Right cardiac atrium (tissue), 5 donors: ENCODE data around the gene BPIFA2. TPM values are rescaled to one million over a fixed set of nuclear protein-coding genes. Genes with fewer than 3 reads are reported as not detected.

Experiments
- ATAC-seq, 2 donors: fragments of 200-7000 bp; cut with Tn5 transposase; one replicate each; pipeline versions ENCODE4 v1.8.0 to v1.9.1; 2020; ENCODE audit warnings: moderate library complexity in 2 of 2, mild to moderate bottlenecking in 1 of 2
- DNase-seq, 3 donors: peaks; one replicate each; pipeline ENCODE4 v3.0.0-alpha.2; 2020
- H3K27ac ChIP-seq: one replicate; pipeline ENCODE4 v1.5.1; 2013; ENCODE audit warnings: mild to moderate bottlenecking, low read length, control low read depth, moderate library complexity
- H3K27me3 ChIP-seq: one replicate; pipeline ENCODE4 v1.6.1; 2013; ENCODE audit not compliant: control insufficient read depth, insufficient read depth
- H3K4me1 ChIP-seq: one replicate; pipeline ENCODE4 v1.6.1; 2013; ENCODE audit warnings: low read length; ENCODE audit not compliant: control insufficient read depth, insufficient read depth
- H3K4me3 ChIP-seq: one replicate; pipeline ENCODE4 v1.5.1; 2013; ENCODE audit warnings: low read length, control low read depth
- H3K9me3 ChIP-seq: one replicate; pipeline ENCODE4 v1.6.1; 2013; ENCODE audit warnings: low read length; ENCODE audit not compliant: control insufficient read depth
- WGBS: extraction: QIAGEN DNeasy Blood & Tissue Kit; methylation state at CpG from one replicate; pipeline ENCODE4 v1.1.7; 2013; 5-methylcytosine and 5-hydroxymethylcytosine counted together
- intact Hi-C, 4 donors: fragments of 100-400 bp; cut with DNase I; formaldehyde crosslinking; loops; one replicate each; pipeline versions ENCODE4 v1.11.0 to v1.14.0; 2022 to 2023
- polyA plus RNA-seq: library from polyadenylated mRNA; stranded (reverse); fragments of 200-250 nt; gene quantifications from one replicate; pipeline ENCODE4 v1.2.3, GENCODE V29; 2013
- total RNA-seq, 4 donors: library from RNA; stranded (reverse); fragmentation: NEBNext Ultra II Directional; extraction: Animal tissue kit (Norgen Biotek cat#: 25700); gene quantifications; one replicate each; pipeline ENCODE4 v1.2.1, GENCODE V29; 2021
- donor health status: healthy with polysubstance abuse.
- donor health status: DM: no; HTN: yes; CAD: no.
- donor health status: DM: no; HTN: no; CAD: no.
- donor health status: DM: no; HTN: yes; CAD: no; lungs with severe emphysema.
- donor health status: DM: yes; HTN: yes; CAD: no.

Gene BPIFA2
- total and polyA plus RNA-seq, 5 donors: not detected

GRCh38 chr20:33162313-33162712 is 5.6 kb upstream of the BPIFA2 start:
- intact Hi-C loops: no loop called here
- Histone ChIP-seq H3K4me3 (no peak overlapping the region), H3K4me1 (no peaks in the 10 kb centered on the region), H3K9me3 (no peaks in the 10 kb centered on the region), H3K27me3 (no peaks in the 10 kb centered on the region), H3K27ac (no peak overlapping the region)
- DNase-seq (no peak), ATAC-seq (no peak)
- 83% methylated on average over 6 of the region's 6 CpGs for WGBS

- 54% methylated on average over 5 of the region's 5 CpGs for WGBS
- H3K27me3 ChIP-seq: no peaks in the 10 kb centered on the region
- DNase-seq: no peak
- no peak overlapping the region for H3K27ac ChIP-seq
- intact Hi-C loops: no loop called here
- no peaks in the 10 kb centered on the region for H3K9me3 ChIP-seq
- no peak overlapping the region for H3K4me3 ChIP-seq
- no peak for ATAC-seq
- no peaks in the 10 kb centered on the region for H3K4me1 ChIP-seq
Measured at GRCh38 chr20:33162753-33163152, 5.2 kb upstream of the BPIFA2 start.

- Histone ChIP-seq H3K4me1 (no peaks in the 10 kb centered on the region), H3K4me3 (no peak overlapping the region), H3K27me3 (no peaks in the 10 kb centered on the region), H3K9me3 (no peaks in the 10 kb centered on the region), H3K27ac (no peak overlapping the region)
- no peak for DNase-seq
- ATAC-seq: no peak
- 74% methylated on average over 8 of the region's 8 CpGs for WGBS
- intact Hi-C loops: no loop called here
Measured at GRCh38 chr20:33163856-33164762, 3.9 kb upstream of the BPIFA2 start.

- no peaks in the 10 kb centered on the region for H3K27me3 ChIP-seq
- 72% methylated on average over 6 of the region's 6 CpGs for WGBS
- no peak overlapping the region for H3K4me3 ChIP-seq
- intact Hi-C loops: no loop called here
- H3K4me1 ChIP-seq: no peaks in the 10 kb centered on the region
- ATAC-seq (no peak), DNase-seq (no peak)
- H3K27ac ChIP-seq: no peak overlapping the region
- no peaks in the 10 kb centered on the region for H3K9me3 ChIP-seq
Measured at GRCh38 chr20:33164763-33165095, 3.2 kb upstream of the BPIFA2 start.

- no peak overlapping the region for H3K27ac ChIP-seq
- H3K4me1 ChIP-seq: no peaks in the 10 kb centered on the region
- H3K9me3 ChIP-seq: no peaks in the 10 kb centered on the region
- DNase-seq: no peak
- H3K4me3 ChIP-seq: no peak overlapping the region
- 78% methylated on average over 8 of the region's 8 CpGs for WGBS
- intact Hi-C loops: no loop called here
- ATAC-seq: no peak
- H3K27me3 ChIP-seq: no peaks in the 10 kb centered on the region
Measured at GRCh38 chr20:33165416-33166055, 2.4 kb upstream of the BPIFA2 start.

- ATAC-seq (no peak), DNase-seq (no peak)
- no peak overlapping the region for H3K27ac ChIP-seq
- intact Hi-C loops: no loop called here
- H3K27me3 ChIP-seq: no peaks in the 10 kb centered on the region
- H3K9me3 ChIP-seq: no peaks in the 10 kb centered on the region
- no peak overlapping the region for H3K4me3 ChIP-seq
- no peaks in the 10 kb centered on the region for H3K4me1 ChIP-seq
- WGBS: 84% methylated on average over 8 of the region's 8 CpGs
Measured at GRCh38 chr20:33166533-33167113, 1.3 kb upstream of the BPIFA2 start.

GRCh38 chr20:33169176-33169794 is 1.3 kb downstream of the BPIFA2 start:
- Histone ChIP-seq H3K4me1 (no peaks in the 10 kb centered on the region), H3K27me3 (no peaks in the 10 kb centered on the region), H3K9me3 (no peaks in the 10 kb centered on the region), H3K4me3 (no peak overlapping the region), H3K27ac (no peak overlapping the region)
- WGBS: 53% methylated on average over 8 of the region's 8 CpGs
- DNase-seq: no peak
- intact Hi-C loops: no loop called here
- no peak for ATAC-seq

GRCh38 chr20:33172781-33173180 is 4.8 kb downstream of the BPIFA2 start:
- H3K27ac ChIP-seq: no peak overlapping the region
- H3K9me3 ChIP-seq: no peaks in the 10 kb centered on the region
- DNase-seq (no peak), ATAC-seq (no peak)
- no peak overlapping the region for H3K4me3 ChIP-seq
- WGBS: 47% methylated on average over 7 of the region's 7 CpGs
- H3K4me1 ChIP-seq: no peaks in the 10 kb centered on the region
- no peaks in the 10 kb centered on the region for H3K27me3 ChIP-seq
- intact Hi-C loops: no loop called here

- H3K9me3 ChIP-seq: no peaks in the 10 kb centered on the region
- ATAC-seq: no peak
- H3K4me3 ChIP-seq: no peak overlapping the region
- H3K4me1 ChIP-seq: no peaks in the 10 kb centered on the region
- 93% methylated on average over 3 of the region's 3 CpGs for WGBS
- H3K27ac ChIP-seq: no peak overlapping the region
- intact Hi-C loops: no loop called here
- DNase-seq: no peak
- no peaks in the 10 kb centered on the region for H3K27me3 ChIP-seq
Measured at GRCh38 chr20:33175123-33175522, 7.2 kb downstream of the BPIFA2 start.

GRCh38 chr20:33176101-33176500 is 8.1 kb downstream of the BPIFA2 start:
- 66% methylated on average over 3 of the region's 3 CpGs for WGBS
- DNase-seq: no peak
- no peaks in the 10 kb centered on the region for H3K9me3 ChIP-seq

GRCh38 chr20:33177866-33178265 is 9.9 kb downstream of the BPIFA2 start:
- Histone ChIP-seq H3K27ac (no peak overlapping the region), H3K4me3 (no peak overlapping the region), H3K9me3 (no peaks in the 10 kb centered on the region), H3K4me1 (no peaks in the 10 kb centered on the region), H3K27me3 (no peaks in the 10 kb centered on the region)
- DNase-seq: no peak
- ATAC-seq: no peak
- intact Hi-C loops: no loop called here
- WGBS: 44% methylated on average over 9 of the region's 9 CpGs

More at GRCh38 chr20:33176101-33176500, 8.1 kb downstream of the BPIFA2 start:
- Histone ChIP-seq H3K4me1 (no peaks in the 10 kb centered on the region), H3K27ac (no peak overlapping the region), H3K27me3 (no peaks in the 10 kb centered on the region), H3K4me3 (no peak overlapping the region)
- intact Hi-C loops: no loop called here
- no peak for ATAC-seq
